GM06990 (cell line): ENCODE measurements around the gene SGCG.

Experiments
- DNase-seq: peaks from one replicate; pipeline ENCODE4 v3.0.0-alpha.2; 2011; ENCODE audit not compliant: insufficient read length; ENCODE audit errors: extremely low read depth
- H3K27me3 ChIP-seq: replicated peaks from 2 replicates; pipeline ENCODE4 v1.6.0; 2011; ENCODE audit warnings: low read length; ENCODE audit not compliant: control insufficient read depth, insufficient read depth
- H3K36me3 ChIP-seq: 2 replicates; pipeline ENCODE4 v1.5.1; 2011; ENCODE audit warnings: low read length; ENCODE audit not compliant: control insufficient read depth, insufficient read depth
- H3K4me3 ChIP-seq: replicated peaks from 2 replicates; pipeline ENCODE4 v1.5.1; 2011; ENCODE audit warnings: low read depth, mild to moderate bottlenecking, control low read depth, low read length
- CTCF ChIP-seq: IDR thresholded peaks from 2 replicates; pipeline ENCODE4 v1.5.1; 2011; ENCODE audit warnings: low read length, control low read depth, mild to moderate bottlenecking, inconsistent platforms; ENCODE audit not compliant: insufficient read depth, poor library complexity, severe bottlenecking

SGCG gene

GRCh38 chr13:23352161-23352560 is 171.4 kb downstream of the SGCG start:
- H3K27me3 ChIP-seq = no peaks in the 10 kb centered on the region
- TF ChIP-seq CTCF = no peak
- H3K4me3 ChIP-seq = no peak overlapping the region
- DNase-seq = no peak
- H3K36me3 ChIP-seq = peaks cover 21% of the 10 kb centered on the region

- no peak for DNase-seq
- no peak for TF ChIP-seq CTCF
- no peaks in the 10 kb centered on the region for H3K27me3 ChIP-seq
- H3K4me3 ChIP-seq = no peak overlapping the region
- H3K36me3 ChIP-seq = peaks cover 18% of the 10 kb centered on the region
Observed at GRCh38 chr13:23354520-23354919, 173.7 kb downstream of the SGCG start.

- Histone ChIP-seq H3K4me3 (no peak overlapping the region), H3K36me3 (peaks cover 16% of the 10 kb centered on the region), H3K27me3 (no peaks in the 10 kb centered on the region)
- DNase-seq = no peak
- TF ChIP-seq CTCF = no peak
Observed at GRCh38 chr13:23356368-23356767, 175.6 kb downstream of the SGCG start.

- Histone ChIP-seq H3K4me3 (no peak overlapping the region), H3K27me3 (no peaks in the 10 kb centered on the region), H3K36me3 (peaks cover 17% of the 10 kb centered on the region)
- no peak for DNase-seq
- TF ChIP-seq CTCF = no peak
Observed at GRCh38 chr13:23357349-23357748, 176.6 kb downstream of the SGCG start.

GRCh38 chr13:23359882-23360281 is 179.1 kb downstream of the SGCG start:
- Histone ChIP-seq H3K27me3 (no peaks in the 10 kb centered on the region), H3K4me3 (no peak overlapping the region), H3K36me3 (peaks cover 14% of the 10 kb centered on the region)
- TF ChIP-seq CTCF = no peak
- no peak for DNase-seq

- DNase-seq = no peak
- Histone ChIP-seq H3K4me3 (no peak overlapping the region), H3K27me3 (no peaks in the 10 kb centered on the region), H3K36me3 (peaks cover 17% of the 10 kb centered on the region)
- no peak for TF ChIP-seq CTCF
Observed at GRCh38 chr13:23365652-23366051, 184.9 kb downstream of the SGCG start.
